ENCODE results near the gene SORD.
"Not testable (repeated sequence)": the region's sequence is repeated elsewhere in the genome, so short reads cannot be mapped to it uniquely, and the experiment has no call there.

SORD gene

DNA sequence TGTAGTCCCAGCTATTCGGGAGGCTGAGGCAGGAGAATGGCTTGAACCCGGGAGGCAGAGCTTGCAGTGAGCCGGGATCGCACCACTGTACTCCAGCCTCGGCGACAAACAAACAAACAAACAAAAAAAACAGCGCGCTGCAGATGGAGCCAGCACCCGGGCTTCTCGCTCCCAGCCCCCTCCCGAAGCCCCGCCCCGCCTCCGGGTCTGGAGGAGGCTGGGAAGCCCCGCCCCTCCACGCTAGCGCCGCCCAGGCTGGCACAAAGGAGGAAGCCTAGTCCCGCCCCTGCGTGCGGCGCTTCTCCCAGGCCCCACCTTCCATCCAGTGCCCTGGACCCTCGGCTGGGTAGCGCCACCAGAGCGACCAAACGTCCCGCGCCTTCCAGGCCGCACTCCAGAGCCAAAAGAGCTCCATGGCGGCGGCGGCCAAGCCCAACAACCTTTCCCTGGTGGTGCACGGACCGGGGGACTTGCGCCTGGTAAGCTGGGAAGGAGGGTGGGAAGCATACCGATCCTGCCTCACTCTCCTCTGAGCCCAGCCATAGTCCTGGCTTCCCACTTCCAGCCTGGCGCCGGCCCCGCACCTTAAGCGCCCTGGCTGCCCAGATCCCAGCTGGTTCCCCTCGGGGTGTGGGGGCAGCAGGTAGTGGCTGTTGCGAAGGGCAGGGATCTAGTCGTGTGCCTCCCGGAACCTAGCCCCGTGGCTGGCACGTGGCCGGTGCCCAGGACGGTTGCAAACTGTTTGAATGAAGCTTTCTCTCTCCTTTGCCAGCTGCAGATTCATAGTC, at the start of gene SORD:
Gene SORD (plus strand): TSS at position 325 of the 788 bp plus-strand sequence. CDS start 89 bp downstream, at position 414.
- Histone ChIP-seq H3K27me3 (ENCODE audit: insufficient read depth, poor library complexity, severe bottlenecking) (peaks cover 9% of the 10 kb centered on the region), H3K27ac (ENCODE audit: poor library complexity, severe bottlenecking) (peak within 1 kb of the TSS; percentile 15), H3K4me1 (ENCODE audit: insufficient read depth, poor library complexity, severe bottlenecking) (peaks cover 9% of the 10 kb centered on the region), H3K9me3 (ENCODE audit: severe bottlenecking) (no peaks in the 10 kb centered on the region), H3K4me3 (ENCODE audit: severe bottlenecking) (peak within 1 kb of the TSS; percentile 74), H3K36me3 (ENCODE audit: low read depth) (no peaks in the 10 kb centered on the region; the same call in 1 of the 2 replicates)
- TF ChIP-seq, protein P1, sequence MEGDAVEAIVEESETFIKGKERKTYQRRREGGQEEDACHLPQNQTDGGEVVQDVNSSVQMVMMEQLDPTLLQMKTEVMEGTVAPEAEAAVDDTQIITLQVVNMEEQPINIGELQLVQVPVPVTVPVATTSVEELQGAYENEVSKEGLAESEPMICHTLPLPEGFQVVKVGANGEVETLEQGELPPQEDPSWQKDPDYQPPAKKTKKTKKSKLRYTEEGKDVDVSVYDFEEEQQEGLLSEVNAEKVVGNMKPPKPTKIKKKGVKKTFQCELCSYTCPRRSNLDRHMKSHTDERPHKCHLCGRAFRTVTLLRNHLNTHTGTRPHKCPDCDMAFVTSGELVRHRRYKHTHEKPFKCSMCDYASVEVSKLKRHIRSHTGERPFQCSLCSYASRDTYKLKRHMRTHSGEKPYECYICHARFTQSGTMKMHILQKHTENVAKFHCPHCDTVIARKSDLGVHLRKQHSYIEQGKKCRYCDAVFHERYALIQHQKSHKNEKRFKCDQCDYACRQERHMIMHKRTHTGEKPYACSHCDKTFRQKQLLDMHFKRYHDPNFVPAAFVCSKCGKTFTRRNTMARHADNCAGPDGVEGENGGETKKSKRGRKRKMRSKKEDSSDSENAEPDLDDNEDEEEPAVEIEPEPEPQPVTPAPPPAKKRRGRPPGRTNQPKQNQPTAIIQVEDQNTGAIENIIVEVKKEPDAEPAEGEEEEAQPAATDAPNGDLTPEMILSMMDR (IDR thresholded peaks at IDR 0.05; ENCODE audit: poor library complexity, severe bottlenecking): no peak
- DNase-seq (ENCODE audit: low spot score): peak; percentile 96
- ATAC-seq (ENCODE audit: low read depth): peak; percentile 97

DNA sequence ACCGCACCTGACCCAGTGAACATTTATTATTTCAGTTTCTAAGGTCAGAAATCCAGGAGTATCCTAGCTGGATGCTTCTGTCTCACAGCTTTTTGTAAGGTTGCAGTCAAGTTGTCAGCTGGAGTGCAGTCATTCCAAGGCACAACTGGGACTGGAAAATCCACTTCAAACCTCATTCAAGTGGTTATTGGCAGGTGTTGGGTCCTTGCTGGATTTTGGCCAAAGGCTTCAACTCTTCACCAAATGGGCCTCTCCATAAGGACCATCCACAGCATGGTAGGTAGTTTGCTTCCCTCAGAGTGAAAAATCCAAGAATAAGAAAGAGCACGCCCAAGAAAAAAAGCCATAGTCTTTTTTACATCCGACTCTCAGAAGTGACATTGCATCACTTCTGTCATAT, 46.8 kb upstream of the SORD start:
- not testable (repeated sequence) for H3K27ac ChIP-seq (ENCODE audit: poor library complexity, severe bottlenecking); H3K4me3 ChIP-seq (ENCODE audit: severe bottlenecking); H3K27me3 ChIP-seq (ENCODE audit: insufficient read depth, poor library complexity, severe bottlenecking); H3K36me3 ChIP-seq (ENCODE audit: low read depth); ATAC-seq (ENCODE audit: low read depth); H3K4me1 ChIP-seq (ENCODE audit: insufficient read depth, poor library complexity, severe bottlenecking); DNase-seq (ENCODE audit: low spot score); H3K9me3 ChIP-seq (ENCODE audit: severe bottlenecking)

DNA sequence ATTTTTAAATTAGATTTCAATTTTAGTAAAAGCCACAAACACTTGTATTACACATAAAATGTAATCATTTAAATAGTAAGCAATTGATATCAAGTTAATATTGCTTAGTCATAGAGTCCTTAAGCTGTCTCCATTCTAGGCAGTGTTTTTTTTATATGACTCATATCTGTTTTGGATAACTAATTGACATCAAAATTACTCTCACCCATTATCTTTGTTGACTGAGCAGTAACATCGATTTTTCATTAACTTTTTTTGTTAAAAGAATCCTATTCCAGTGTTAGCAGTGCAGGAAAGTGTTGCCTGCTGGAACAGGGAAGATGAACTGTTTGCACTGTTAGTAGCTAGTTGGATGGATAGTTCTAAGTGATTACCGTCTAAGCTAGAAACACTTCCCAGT, 45.2 kb upstream of the SORD start:
- not testable (repeated sequence) for DNase-seq (ENCODE audit: low spot score)

DNA sequence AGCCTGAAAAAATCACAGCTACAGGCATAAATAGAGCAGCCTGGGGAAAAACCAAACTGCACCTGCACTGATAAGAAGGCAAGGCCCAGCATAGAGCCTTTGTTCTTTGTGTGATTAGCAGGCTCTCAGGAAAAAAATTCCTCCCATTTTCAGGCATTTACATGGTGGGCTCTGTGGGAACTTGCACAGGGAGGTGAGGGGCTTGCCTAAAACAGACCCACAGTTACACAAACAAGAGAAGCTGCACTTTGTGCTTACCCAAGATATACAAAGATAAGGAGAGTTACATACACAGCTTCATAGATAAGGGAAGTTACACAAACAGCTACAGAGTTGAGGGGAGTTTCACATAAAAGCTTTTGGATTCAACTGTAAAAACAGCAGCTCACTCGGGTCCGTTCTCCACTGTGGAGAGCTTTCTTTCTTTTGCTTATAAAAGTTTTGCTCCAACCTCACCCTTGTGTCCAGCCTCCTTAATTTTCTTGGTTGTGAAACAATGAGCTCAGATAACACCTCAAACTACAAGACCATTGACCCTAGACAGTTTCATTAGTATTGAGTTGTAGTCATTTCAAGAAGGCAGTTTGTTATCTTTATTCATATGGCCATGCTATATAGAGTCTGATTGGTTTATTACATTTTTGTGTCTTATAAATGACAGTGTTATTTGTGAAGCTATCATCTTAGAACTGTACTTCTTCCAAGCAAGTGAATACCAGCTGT, 43.2 kb upstream of the SORD start:
- H3K27ac ChIP-seq (ENCODE audit: poor library complexity, severe bottlenecking); ATAC-seq (ENCODE audit: low read depth); H3K4me3 ChIP-seq (ENCODE audit: severe bottlenecking): not testable (repeated sequence)

More for the DNA sequence above, 45.2 kb upstream of the SORD start:
- H3K27ac ChIP-seq (ENCODE audit: poor library complexity, severe bottlenecking); ATAC-seq (ENCODE audit: low read depth); H3K4me3 ChIP-seq (ENCODE audit: severe bottlenecking); H3K36me3 ChIP-seq (ENCODE audit: low read depth); H3K4me1 ChIP-seq (ENCODE audit: insufficient read depth, poor library complexity, severe bottlenecking); H3K9me3 ChIP-seq (ENCODE audit: severe bottlenecking); H3K27me3 ChIP-seq (ENCODE audit: insufficient read depth, poor library complexity, severe bottlenecking): not testable (repeated sequence)

DNA sequence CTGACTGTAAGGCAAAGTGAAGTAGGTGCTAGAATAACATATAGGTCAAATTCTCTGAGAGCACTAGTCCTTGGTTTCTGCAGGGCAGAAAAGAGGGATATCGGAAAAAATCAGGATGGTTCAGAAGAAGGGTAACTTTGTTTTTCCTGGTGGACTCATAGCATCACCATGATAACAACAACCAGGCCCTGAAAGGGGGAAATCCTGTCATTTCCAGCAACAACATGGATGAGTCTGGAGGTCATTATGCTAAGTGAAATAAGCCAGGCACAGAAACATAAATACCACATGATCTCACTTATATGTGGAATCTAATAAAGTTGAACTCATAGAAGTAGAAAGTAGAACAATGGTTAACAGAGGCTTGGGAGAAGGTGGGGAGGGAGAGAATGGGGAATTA, 38.9 kb upstream of the SORD start:
- H3K36me3 ChIP-seq (ENCODE audit: low read depth); H3K27me3 ChIP-seq (ENCODE audit: insufficient read depth, poor library complexity, severe bottlenecking); H3K9me3 ChIP-seq (ENCODE audit: severe bottlenecking); H3K27ac ChIP-seq (ENCODE audit: poor library complexity, severe bottlenecking); H3K4me3 ChIP-seq (ENCODE audit: severe bottlenecking); DNase-seq (ENCODE audit: low spot score); ATAC-seq (ENCODE audit: low read depth); H3K4me1 ChIP-seq (ENCODE audit: insufficient read depth, poor library complexity, severe bottlenecking): not testable (repeated sequence)

More for the DNA sequence above, 43.2 kb upstream of the SORD start:
- not testable (repeated sequence) for H3K27me3 ChIP-seq (ENCODE audit: insufficient read depth, poor library complexity, severe bottlenecking); H3K9me3 ChIP-seq (ENCODE audit: severe bottlenecking); H3K36me3 ChIP-seq (ENCODE audit: low read depth); H3K4me1 ChIP-seq (ENCODE audit: insufficient read depth, poor library complexity, severe bottlenecking); DNase-seq (ENCODE audit: low spot score)

DNA sequence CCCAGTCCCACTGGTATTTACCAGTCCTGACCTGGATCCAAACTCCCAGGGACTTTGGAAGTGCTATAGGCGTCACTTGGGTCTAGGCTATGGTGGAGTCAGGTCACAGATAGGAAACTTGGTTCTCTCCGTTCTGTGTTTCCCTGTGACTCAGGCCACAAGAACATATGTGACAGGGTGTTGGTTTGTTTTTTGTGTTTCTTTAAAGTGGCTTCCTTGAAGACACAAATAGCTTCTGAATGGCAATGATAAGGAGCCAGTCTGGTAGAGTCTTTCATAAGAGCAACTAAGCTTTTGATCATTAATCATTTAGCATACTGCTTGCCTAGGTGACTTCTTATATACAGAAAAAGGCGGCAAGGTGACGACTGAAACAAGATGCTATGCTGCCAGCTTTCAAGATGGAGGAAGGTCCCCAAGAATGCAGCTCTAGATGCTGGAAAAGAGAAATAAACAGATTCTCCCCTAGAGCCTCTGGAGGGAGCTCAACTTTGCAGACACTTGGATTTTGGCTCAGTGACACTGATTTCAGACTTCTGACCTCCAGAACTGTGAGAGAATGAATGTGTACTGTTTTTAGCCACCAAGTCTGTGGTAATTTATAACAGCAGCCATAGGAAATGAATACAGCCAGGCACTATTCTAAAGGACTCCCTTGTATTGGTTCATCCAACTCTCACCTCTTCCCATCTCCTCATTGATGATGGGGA, 36.5 kb upstream of the SORD start:
- H3K36me3 ChIP-seq (ENCODE audit: low read depth); H3K27ac ChIP-seq (ENCODE audit: poor library complexity, severe bottlenecking); H3K4me3 ChIP-seq (ENCODE audit: severe bottlenecking); H3K27me3 ChIP-seq (ENCODE audit: insufficient read depth, poor library complexity, severe bottlenecking); H3K4me1 ChIP-seq (ENCODE audit: insufficient read depth, poor library complexity, severe bottlenecking); H3K9me3 ChIP-seq (ENCODE audit: severe bottlenecking); DNase-seq (ENCODE audit: low spot score); ATAC-seq (ENCODE audit: low read depth): not testable (repeated sequence)

DNA sequence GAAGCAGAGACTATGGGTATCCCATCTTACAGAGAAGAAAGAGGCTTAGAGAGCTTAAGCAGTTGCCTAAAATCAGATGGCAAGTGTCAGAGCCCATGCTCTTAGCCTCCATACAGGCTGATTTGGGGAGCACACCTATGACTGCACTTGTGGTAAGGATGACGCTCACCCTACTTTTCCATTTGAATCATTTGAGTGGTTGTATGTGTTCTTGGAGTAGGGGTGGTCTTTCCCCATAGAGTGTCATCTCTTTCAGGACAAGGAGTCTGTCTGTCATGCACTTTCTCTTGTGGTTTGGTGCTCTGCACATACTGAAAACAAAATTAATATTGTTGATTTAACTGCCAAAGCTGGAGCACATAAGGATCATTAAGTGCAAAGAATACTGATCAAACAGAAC, 35.3 kb upstream of the SORD start:
- not testable (repeated sequence) for H3K36me3 ChIP-seq (ENCODE audit: low read depth); ATAC-seq (ENCODE audit: low read depth); H3K4me1 ChIP-seq (ENCODE audit: insufficient read depth, poor library complexity, severe bottlenecking); DNase-seq (ENCODE audit: low spot score); H3K9me3 ChIP-seq (ENCODE audit: severe bottlenecking); H3K27ac ChIP-seq (ENCODE audit: poor library complexity, severe bottlenecking); H3K4me3 ChIP-seq (ENCODE audit: severe bottlenecking)
- peaks cover 18% of the 10 kb centered on the region for H3K27me3 ChIP-seq (ENCODE audit: insufficient read depth, poor library complexity, severe bottlenecking)

DNA sequence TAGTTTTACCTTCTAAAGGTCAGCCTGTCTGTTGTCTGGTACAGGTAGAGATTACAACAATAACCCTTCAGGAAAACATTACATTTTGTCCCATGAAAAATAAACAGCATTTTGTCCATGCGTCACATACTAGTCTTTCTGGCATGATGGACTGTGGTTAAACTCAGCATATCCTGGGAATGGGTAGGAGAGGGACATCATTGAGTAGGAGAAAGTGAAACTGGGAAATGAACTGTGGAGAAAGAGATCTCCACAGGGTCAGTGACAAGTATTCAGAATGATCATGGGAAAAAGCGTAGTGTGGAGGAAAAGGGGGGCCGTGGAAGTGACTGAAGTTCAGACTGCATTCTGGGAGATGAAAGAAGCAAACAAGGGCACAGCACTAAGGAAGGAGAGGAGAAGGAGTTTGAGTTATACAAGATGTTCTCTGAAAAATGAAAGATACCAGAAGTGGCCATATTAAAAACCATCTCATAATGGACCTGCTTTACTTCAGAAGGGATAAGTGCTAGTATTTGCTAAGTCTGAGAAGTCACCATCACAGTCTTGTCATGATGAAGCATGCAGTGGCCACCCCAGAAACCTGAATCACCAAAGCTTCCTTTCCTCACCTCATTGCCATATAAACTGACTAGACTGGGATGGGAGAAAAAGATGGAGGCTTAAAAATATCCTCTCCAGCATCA, 34.7 kb upstream of the SORD start:
- not testable (repeated sequence) for H3K4me3 ChIP-seq (ENCODE audit: severe bottlenecking); H3K9me3 ChIP-seq (ENCODE audit: severe bottlenecking); H3K27ac ChIP-seq (ENCODE audit: poor library complexity, severe bottlenecking); DNase-seq (ENCODE audit: low spot score); H3K36me3 ChIP-seq (ENCODE audit: low read depth); H3K4me1 ChIP-seq (ENCODE audit: insufficient read depth, poor library complexity, severe bottlenecking); ATAC-seq (ENCODE audit: low read depth)
- H3K27me3 ChIP-seq (ENCODE audit: insufficient read depth, poor library complexity, severe bottlenecking): peaks cover 24% of the 10 kb centered on the region

DNA sequence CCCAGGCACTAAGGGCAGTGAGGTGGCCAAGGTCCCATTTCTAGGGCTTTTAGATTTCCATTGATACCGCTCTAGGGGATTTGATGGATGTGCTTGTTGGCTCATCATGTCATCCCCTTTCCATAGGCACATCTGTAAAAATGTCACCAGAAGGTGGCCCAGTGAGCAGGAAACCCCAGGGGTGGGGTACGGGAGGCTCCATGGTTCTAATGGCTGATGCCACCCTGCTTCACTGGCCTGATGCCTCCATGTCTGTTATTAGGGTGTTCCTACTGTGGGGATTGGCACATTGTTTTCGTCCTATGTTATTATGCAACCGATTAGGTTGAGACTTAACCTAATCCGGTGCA, 34.1 kb upstream of the SORD start:
- not testable (repeated sequence) for H3K36me3 ChIP-seq (ENCODE audit: low read depth); H3K4me3 ChIP-seq (ENCODE audit: severe bottlenecking); H3K27ac ChIP-seq (ENCODE audit: poor library complexity, severe bottlenecking)

DNA sequence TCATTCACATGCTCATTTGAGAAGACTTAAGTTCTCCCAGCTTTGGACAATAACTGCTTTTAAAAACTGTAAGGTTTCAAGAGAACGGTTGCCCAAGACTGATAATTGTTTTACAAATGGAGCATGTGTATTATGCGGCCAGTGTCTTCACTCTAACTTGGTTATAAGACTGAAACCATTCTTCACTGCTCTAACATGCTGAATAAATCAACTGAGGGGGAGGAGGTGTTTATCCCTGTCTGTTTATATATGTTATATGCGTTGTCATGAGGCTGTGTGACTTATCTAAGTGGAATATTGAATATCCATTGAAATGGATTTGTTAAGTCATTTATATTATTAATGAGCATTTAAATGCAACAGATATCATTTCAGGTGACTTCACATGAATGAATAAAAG, 25.4 kb upstream of the SORD start:
- H3K9me3 ChIP-seq (ENCODE audit: severe bottlenecking); H3K27ac ChIP-seq (ENCODE audit: poor library complexity, severe bottlenecking); H3K4me3 ChIP-seq (ENCODE audit: severe bottlenecking); H3K4me1 ChIP-seq (ENCODE audit: insufficient read depth, poor library complexity, severe bottlenecking); ATAC-seq (ENCODE audit: low read depth); H3K36me3 ChIP-seq (ENCODE audit: low read depth); DNase-seq (ENCODE audit: low spot score): not testable (repeated sequence)
- peaks cover 10% of the 10 kb centered on the region for H3K27me3 ChIP-seq (ENCODE audit: insufficient read depth, poor library complexity, severe bottlenecking)

More for the DNA sequence above, 34.1 kb upstream of the SORD start:
- peaks cover 27% of the 10 kb centered on the region for H3K27me3 ChIP-seq (ENCODE audit: insufficient read depth, poor library complexity, severe bottlenecking)
- DNase-seq (ENCODE audit: low spot score); H3K4me1 ChIP-seq (ENCODE audit: insufficient read depth, poor library complexity, severe bottlenecking); H3K9me3 ChIP-seq (ENCODE audit: severe bottlenecking); ATAC-seq (ENCODE audit: low read depth): not testable (repeated sequence)

Measured in RWPE2 (cell line).